ENCODE results near the gene BPIFA2. TPM values are rescaled to one million over a fixed set of nuclear protein-coding genes. Genes with fewer than 3 reads are reported as not detected.

The BPIFA2 gene
- total RNA-seq, 1 experiment from 2014 or later = not detected

DNA sequence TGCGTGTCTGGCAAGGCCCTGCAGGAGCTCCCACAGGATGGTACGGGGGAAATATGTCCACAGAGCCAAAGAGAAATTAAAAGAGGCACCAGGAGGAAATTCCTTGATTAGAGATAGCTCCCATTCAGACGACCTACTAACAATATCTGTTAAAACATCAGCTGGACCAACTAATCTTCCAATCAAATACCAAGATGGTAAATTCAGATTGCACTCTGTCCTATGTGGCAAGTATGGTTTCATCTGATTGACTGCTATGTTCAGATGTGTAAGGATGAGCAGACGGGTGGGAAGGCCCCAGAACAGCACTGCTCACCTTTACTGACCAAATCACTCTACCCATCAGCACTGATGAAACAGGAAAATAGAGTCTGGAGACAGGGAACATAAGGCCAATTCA is 19.5 kb downstream of the BPIFA2 start:
- H3K36me3 ChIP-seq (ENCODE audit: low read depth, low read length) = no peaks in the 10 kb centered on the region
- CTCF ChIA-PET = no interaction called here

DNA sequence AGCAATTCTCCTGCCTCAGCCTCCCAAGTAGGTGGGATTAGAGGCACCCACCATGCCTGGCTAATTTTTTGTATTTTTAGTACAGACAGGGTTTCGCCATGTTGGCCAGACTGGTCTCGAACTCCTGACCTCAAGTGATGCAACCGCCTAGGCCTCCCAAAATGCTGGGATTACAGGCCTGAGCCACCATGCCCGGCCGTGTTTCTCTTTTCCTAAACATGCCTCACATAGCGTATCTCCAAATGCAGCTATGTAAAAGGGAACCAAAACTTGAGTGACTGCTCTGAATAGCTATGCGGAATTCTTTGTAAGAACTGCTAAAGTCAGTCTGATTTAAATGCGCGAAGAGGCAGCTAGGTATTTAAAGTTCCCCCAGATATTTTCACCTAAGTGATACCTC is 20.5 kb downstream of the BPIFA2 start:
- Histone ChIP-seq H3K27ac (ENCODE audit: low read length) (no peak overlapping the region), H3K79me2 (ENCODE audit: low read length) (no peaks in the 10 kb centered on the region), H3K27me3 (ENCODE audit: low read length) (peaks cover 24% of the 10 kb centered on the region), H3K36me3 (ENCODE audit: low read depth, low read length) (no peaks in the 10 kb centered on the region), H3K4me3 (ENCODE audit: low read length) (no peak overlapping the region), H3K9ac (ENCODE audit: low read length) (no peak overlapping the region), H3K9me2 (replicated peaks; ENCODE audit: low read length) (no peaks in the 10 kb centered on the region), H3F3A (ENCODE audit: low read length, unreplicated experiment) (no peaks in the 10 kb centered on the region), H2AFZ (ENCODE audit: low read length) (no peak overlapping the region), H3K4me2 (ENCODE audit: low read length) (no peak overlapping the region), H3K9me3 (ENCODE audit: low read length) (no peaks in the 10 kb centered on the region), H4K20me1 (ENCODE audit: low read length) (no peaks in the 10 kb centered on the region), H3K4me1 (ENCODE audit: insufficient read depth, low read length) (no peaks in the 10 kb centered on the region)
- POLR2A ChIA-PET (ENCODE audit: unreplicated experiment) = no interaction called here
- ATAC-seq (no peak), DNase-seq (no peak)
- CTCF ChIA-PET = no interaction called here
- TF ChIP-seq EZH2phosphoT487 (IDR thresholded peaks at IDR 0.05; ENCODE audit: borderline replicate concordance, low read length) (no peak), EZH2 (IDR thresholded peaks at IDR 0.05; ENCODE audit: low read length, unreplicated experiment) (no peak)
- TF ChIP-seq, protein P1, sequence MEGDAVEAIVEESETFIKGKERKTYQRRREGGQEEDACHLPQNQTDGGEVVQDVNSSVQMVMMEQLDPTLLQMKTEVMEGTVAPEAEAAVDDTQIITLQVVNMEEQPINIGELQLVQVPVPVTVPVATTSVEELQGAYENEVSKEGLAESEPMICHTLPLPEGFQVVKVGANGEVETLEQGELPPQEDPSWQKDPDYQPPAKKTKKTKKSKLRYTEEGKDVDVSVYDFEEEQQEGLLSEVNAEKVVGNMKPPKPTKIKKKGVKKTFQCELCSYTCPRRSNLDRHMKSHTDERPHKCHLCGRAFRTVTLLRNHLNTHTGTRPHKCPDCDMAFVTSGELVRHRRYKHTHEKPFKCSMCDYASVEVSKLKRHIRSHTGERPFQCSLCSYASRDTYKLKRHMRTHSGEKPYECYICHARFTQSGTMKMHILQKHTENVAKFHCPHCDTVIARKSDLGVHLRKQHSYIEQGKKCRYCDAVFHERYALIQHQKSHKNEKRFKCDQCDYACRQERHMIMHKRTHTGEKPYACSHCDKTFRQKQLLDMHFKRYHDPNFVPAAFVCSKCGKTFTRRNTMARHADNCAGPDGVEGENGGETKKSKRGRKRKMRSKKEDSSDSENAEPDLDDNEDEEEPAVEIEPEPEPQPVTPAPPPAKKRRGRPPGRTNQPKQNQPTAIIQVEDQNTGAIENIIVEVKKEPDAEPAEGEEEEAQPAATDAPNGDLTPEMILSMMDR (conservative IDR thresholded peaks at IDR 0.05; ENCODE audit: low read depth, low read length) = no peak
- intact Hi-C loops (cut with micrococcal nuclease) = no loop called here
- BruUV-seq (replicated peaks) = no TSS peak

More for the DNA sequence above, 19.5 kb downstream of the BPIFA2 start:
- DNase-seq = no peak
- H3K27ac ChIP-seq (ENCODE audit: low read length) = no peak overlapping the region
- H2AFZ ChIP-seq (ENCODE audit: low read length) = no peak overlapping the region
- H3K4me1 ChIP-seq (ENCODE audit: insufficient read depth, low read length) = no peaks in the 10 kb centered on the region
- H3K4me2 ChIP-seq (ENCODE audit: low read length) = no peak overlapping the region
- peaks cover 31% of the 10 kb centered on the region for H3K27me3 ChIP-seq (ENCODE audit: low read length)
- no peaks in the 10 kb centered on the region for H3K9me2 ChIP-seq (replicated peaks; ENCODE audit: low read length)
- H3K9ac ChIP-seq (ENCODE audit: low read length) = no peak overlapping the region
- intact Hi-C loops (cut with micrococcal nuclease) = no loop called here
- BruUV-seq (replicated peaks) = no TSS peak
- H3K79me2 ChIP-seq (ENCODE audit: low read length) = no peaks in the 10 kb centered on the region
- no peak overlapping the region for H3K4me3 ChIP-seq (ENCODE audit: low read length)
- H4K20me1 ChIP-seq (ENCODE audit: low read length) = no peaks in the 10 kb centered on the region
- no peak for ATAC-seq
- TF ChIP-seq, protein P1 (conservative IDR thresholded peaks at IDR 0.05; ENCODE audit: low read depth, low read length) = no peak
- TF ChIP-seq EZH2 (IDR thresholded peaks at IDR 0.05; ENCODE audit: low read length, unreplicated experiment) (no peak), EZH2phosphoT487 (IDR thresholded peaks at IDR 0.05; ENCODE audit: borderline replicate concordance, low read length) (no peak)
- H3F3A ChIP-seq (ENCODE audit: low read length, unreplicated experiment) = no peaks in the 10 kb centered on the region
- POLR2A ChIA-PET (ENCODE audit: unreplicated experiment) = no interaction called here
- no peaks in the 10 kb centered on the region for H3K9me3 ChIP-seq (ENCODE audit: low read length)

DNA sequence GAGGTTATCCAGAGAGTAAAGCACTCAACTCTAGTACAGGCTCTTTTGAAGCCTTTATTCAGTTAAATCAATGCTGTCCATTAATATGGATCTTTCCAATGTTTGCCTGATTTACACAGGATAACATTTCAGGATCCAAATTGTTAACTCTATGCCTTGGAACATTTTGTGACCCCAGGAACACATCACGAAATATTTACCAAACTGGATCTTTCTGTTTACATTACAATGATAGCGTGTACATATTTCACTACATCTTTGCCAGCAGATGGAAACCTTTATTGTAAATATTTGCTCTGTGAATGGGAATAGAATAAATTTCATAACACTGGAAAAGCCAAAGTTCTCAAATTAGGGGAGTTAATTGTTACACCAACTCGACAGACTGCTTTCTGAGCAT is 23.5 kb downstream of the BPIFA2 start:
- H3F3A ChIP-seq (ENCODE audit: low read length, unreplicated experiment) = no peaks in the 10 kb centered on the region
- no TSS peak for BruUV-seq (replicated peaks)
- CTCF ChIA-PET = no interaction called here

More for the DNA sequence above, 23.5 kb downstream of the BPIFA2 start:
- ATAC-seq (no peak), DNase-seq (peak; percentile 5)
- H2AFZ ChIP-seq (ENCODE audit: low read length) = no peak overlapping the region
- no peaks in the 10 kb centered on the region for H3K4me1 ChIP-seq (ENCODE audit: insufficient read depth, low read length)
- H3K9me2 ChIP-seq (replicated peaks; ENCODE audit: low read length) = no peaks in the 10 kb centered on the region
- no peak overlapping the region for H3K27ac ChIP-seq (ENCODE audit: low read length)
- POLR2A ChIA-PET (ENCODE audit: unreplicated experiment) = no interaction called here
- H3K4me2 ChIP-seq (ENCODE audit: low read length) = no peak overlapping the region
- H3K9ac ChIP-seq (ENCODE audit: low read length) = no peak overlapping the region
- intact Hi-C loops (cut with micrococcal nuclease) = no loop called here
- no peaks in the 10 kb centered on the region for H3K79me2 ChIP-seq (ENCODE audit: low read length)
- H4K20me1 ChIP-seq (ENCODE audit: low read length) = no peaks in the 10 kb centered on the region
- no peak overlapping the region for H3K4me3 ChIP-seq (ENCODE audit: low read length)
- H3K9me3 ChIP-seq (ENCODE audit: low read length) = no peaks in the 10 kb centered on the region
- TF ChIP-seq EZH2 (IDR thresholded peaks at IDR 0.05; ENCODE audit: low read length, unreplicated experiment) = no peak
- no peak for TF ChIP-seq EZH2phosphoT487 (IDR thresholded peaks at IDR 0.05; ENCODE audit: borderline replicate concordance, low read length)
- TF ChIP-seq, protein P1 (conservative IDR thresholded peaks at IDR 0.05; ENCODE audit: low read depth, low read length) = no peak
- H3K36me3 ChIP-seq (ENCODE audit: low read depth, low read length) = no peaks in the 10 kb centered on the region
- H3K27me3 ChIP-seq (ENCODE audit: low read length) = peaks cover 42% of the 10 kb centered on the region

Measured in PC-3 (cell line).